Right lobe of liver (tissue), 6 donors: ENCODE measurements around the gene INPP5A. TPM values are rescaled to one million over a fixed set of nuclear protein-coding genes. Genes with fewer than 3 reads are reported as not detected.

Experiments
- ATAC-seq, 4 donors: fragments of 200-7000 bp; cut with Tn5 transposase; one replicate each; pipeline ENCODE4 v1.9.1; 2020; ENCODE audit warnings: mild to moderate bottlenecking in 4 of 4, moderate library complexity in 4 of 4
- DNase-seq, 3 donors: peaks; one replicate each; pipeline ENCODE4 v3.0.0-alpha.2; 2020
- H3K27ac ChIP-seq, 3 donors: fragments of 200-600 bp; one replicate each; pipeline ENCODE4 v1.8.0; 2022
- H3K27me3 ChIP-seq, 2 donors: fragments of 200-600 bp; one replicate each; pipeline ENCODE4 v1.8.0; 2022
- H3K36me3 ChIP-seq, 4 donors: fragments of 200-600 bp; sonication (generic) in 1 of 4; one replicate each; pipeline versions ENCODE4 v1.5.1 to v1.8.0; 2017 to 2022; ENCODE audit warnings: control low read depth in 1 of 4
- H3K4me1 ChIP-seq, 4 donors: fragments of 200-600 bp; sonication (generic) in 1 of 4; one replicate each; pipeline versions ENCODE4 v1.5.1 to v1.8.0; 2017 to 2022; ENCODE audit warnings: control low read depth in 1 of 4
- H3K4me3 ChIP-seq, 3 donors: fragments of 200-600 bp; one replicate each; pipeline ENCODE4 v1.8.0; 2022
- H3K9me3 ChIP-seq, 4 donors: fragments of 200-600 bp; sonication (generic) in 1 of 4; one replicate each; pipeline versions ENCODE4 v1.5.1 to v1.8.0; 2017 to 2022; ENCODE audit warnings: control low read depth in 1 of 4
- POLR2A ChIP-seq: fragments of 450-650 bp; IDR thresholded peaks from one replicate; pipeline ENCODE4 v1.6.1; 2017; ENCODE audit warnings: antibody characterized with exemption, mild to moderate bottlenecking
- WGBS: methylation state at CpG from one replicate; pipeline ENCODE4 v1.1.6; 2018; ENCODE audit warnings: low coverage, low lambda C conversion rate; ENCODE audit not compliant: insufficient coverage; ENCODE audit errors: missing lambda C conversion rate; 5-methylcytosine and 5-hydroxymethylcytosine counted together
- intact Hi-C, 2 donors: fragments of 100-400 bp; cut with DNase I; formaldehyde crosslinking; loops; one replicate each; pipeline versions ENCODE4 v1.11.2 to v1.14.1; 2022
- total RNA-seq, 6 experiments: library from RNA; depleted of rRNA in 2 of 6; stranded (reverse); fragments of >200 nt in 2 of 6; fragmentation: NEBNext Ultra II Directional in 3 of 6; extraction: Animal tissue kit (Norgen Biotek cat#: 25700) in 3 of 6; gene quantifications; one replicate each; pipeline versions ENCODE4 v1.1.0 to v1.2.4, GENCODE V29; 2016 to 2023
- TF ChIP-seq, protein P1 (sequence below), 4 donors: fragments of 200-600 bp in 3 of 4; fragments of 450-650 bp in 1 of 4; IDR thresholded peaks; one replicate each; pipeline versions ENCODE4 v1.5.1 to v1.8.0; 2016 to 2022; ENCODE audit warnings: antibody characterized with exemption in 4 of 4, mild to moderate bottlenecking in 2 of 4
- donor health status: DM: no; HTN: yes; CAD: no.
- donor health status: DM: no; HTN: no; CAD: no.
- donor health status: DM: no; HTN: no; CAD: no.
- donor health status: DM: no; HTN: yes; CAD: no.
- donor health status: DM: no; HTN: yes; CAD: no.

Gene INPP5A
- total RNA-seq, 6 experiments from 2014 or later, result 12.5 to 24.6 (median 16.9) TPM

GRCh38 chr10:132693676-132694075 lies 156.1 kb downstream of the INPP5A start:
- H3K4me1 ChIP-seq, result no peaks in the 10 kb centered on the region
- TF ChIP-seq, protein P1, sequence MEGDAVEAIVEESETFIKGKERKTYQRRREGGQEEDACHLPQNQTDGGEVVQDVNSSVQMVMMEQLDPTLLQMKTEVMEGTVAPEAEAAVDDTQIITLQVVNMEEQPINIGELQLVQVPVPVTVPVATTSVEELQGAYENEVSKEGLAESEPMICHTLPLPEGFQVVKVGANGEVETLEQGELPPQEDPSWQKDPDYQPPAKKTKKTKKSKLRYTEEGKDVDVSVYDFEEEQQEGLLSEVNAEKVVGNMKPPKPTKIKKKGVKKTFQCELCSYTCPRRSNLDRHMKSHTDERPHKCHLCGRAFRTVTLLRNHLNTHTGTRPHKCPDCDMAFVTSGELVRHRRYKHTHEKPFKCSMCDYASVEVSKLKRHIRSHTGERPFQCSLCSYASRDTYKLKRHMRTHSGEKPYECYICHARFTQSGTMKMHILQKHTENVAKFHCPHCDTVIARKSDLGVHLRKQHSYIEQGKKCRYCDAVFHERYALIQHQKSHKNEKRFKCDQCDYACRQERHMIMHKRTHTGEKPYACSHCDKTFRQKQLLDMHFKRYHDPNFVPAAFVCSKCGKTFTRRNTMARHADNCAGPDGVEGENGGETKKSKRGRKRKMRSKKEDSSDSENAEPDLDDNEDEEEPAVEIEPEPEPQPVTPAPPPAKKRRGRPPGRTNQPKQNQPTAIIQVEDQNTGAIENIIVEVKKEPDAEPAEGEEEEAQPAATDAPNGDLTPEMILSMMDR (IDR thresholded peaks at IDR 0.05), result no peak
- no peak for TF ChIP-seq POLR2A
- intact Hi-C loops, result no loop called here
- ATAC-seq, result no peak
- H3K4me3 ChIP-seq, result no peak overlapping the region
- no peak overlapping the region for H3K27ac ChIP-seq
- H3K27me3 ChIP-seq, result no peaks in the 10 kb centered on the region
- no peak for DNase-seq
- H3K9me3 ChIP-seq, result no peaks in the 10 kb centered on the region
- H3K36me3 ChIP-seq, result no peaks in the 10 kb centered on the region

DNA sequence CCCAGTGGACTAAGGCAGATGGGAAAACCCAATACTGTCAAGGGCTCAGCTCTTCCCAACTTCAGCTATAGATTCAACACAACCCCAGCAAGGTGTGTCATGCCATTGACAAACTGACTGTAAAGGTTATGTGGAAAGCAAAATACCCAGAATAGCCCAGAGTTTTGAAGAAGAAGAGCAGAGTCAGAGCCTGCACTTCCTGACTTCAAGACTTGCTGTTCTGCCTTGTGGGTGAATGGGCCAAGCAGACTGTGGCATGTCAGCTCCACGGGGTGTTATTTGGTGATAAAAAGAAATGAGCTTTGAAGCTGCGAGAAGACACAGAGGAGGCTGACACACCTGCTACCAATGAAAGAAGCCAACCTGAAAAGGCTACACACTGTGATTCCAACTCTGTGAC lies 158.6 kb downstream of the INPP5A start:
- TF ChIP-seq, protein P1 (IDR thresholded peaks at IDR 0.05), result no peak
- no peak for TF ChIP-seq POLR2A
- 65% methylated on average over 2 of the region's 2 CpGs for WGBS
- H3K36me3 ChIP-seq, result no peaks in the 10 kb centered on the region
- no peaks in the 10 kb centered on the region for H3K4me1 ChIP-seq
- H3K4me3 ChIP-seq, result no peak overlapping the region
- H3K27me3 ChIP-seq, result no peaks in the 10 kb centered on the region
- peak in 2 of 3 donors; percentile 4 to 16 for DNase-seq
- H3K9me3 ChIP-seq, result no peaks in the 10 kb centered on the region
- no peak for ATAC-seq
- no peak overlapping the region for H3K27ac ChIP-seq
- intact Hi-C loops, result no loop called here

GRCh38 chr10:132696728-132697577 lies 159.4 kb downstream of the INPP5A start:
- H3K4me1 ChIP-seq, result no peaks in the 10 kb centered on the region
- H3K9me3 ChIP-seq, result no peaks in the 10 kb centered on the region
- peak in 1 of 4 donors; percentile 30 for ATAC-seq
- WGBS, result no CpG with 5 or more reads among the region's 13 CpGs
- H3K27ac ChIP-seq, result no peak overlapping the region
- intact Hi-C loops, result no loop called here
- H3K4me3 ChIP-seq, result no peak overlapping the region
- DNase-seq, result peak in 2 of 3 donors; percentile 32 to 36
- no peak for TF ChIP-seq POLR2A
- TF ChIP-seq, protein P1 (IDR thresholded peaks at IDR 0.05), result no peak
- no peaks in the 10 kb centered on the region for H3K36me3 ChIP-seq
- no peaks in the 10 kb centered on the region for H3K27me3 ChIP-seq

GRCh38 chr10:132697578-132698200 lies 160.1 kb downstream of the INPP5A start:
- no peak overlapping the region for H3K27ac ChIP-seq
- H3K4me1 ChIP-seq, result no peaks in the 10 kb centered on the region
- H3K27me3 ChIP-seq, result no peaks in the 10 kb centered on the region
- DNase-seq (peak in 2 of 3 donors; percentile 22 to 28), ATAC-seq (no peak)
- intact Hi-C loops, result no loop called here
- H3K9me3 ChIP-seq, result no peaks in the 10 kb centered on the region
- no peak overlapping the region for H3K4me3 ChIP-seq
- no peaks in the 10 kb centered on the region for H3K36me3 ChIP-seq
- 91% methylated on average over 11 of the region's 21 CpGs for WGBS
- TF ChIP-seq, protein P1 (IDR thresholded peaks at IDR 0.05), result no peak
- TF ChIP-seq POLR2A, result no peak
